Endothelial cell of umbilical vein (primary cell): Measurements from ENCODE around the gene NUP43. TPM values are rescaled to one million over a fixed set of nuclear protein-coding genes. Genes with fewer than 3 reads are reported as not detected.

Experiments used
- BruUV-seq: library from RNA; stranded (reverse); fragments of 400-500 nt; replicated peaks from 2 replicates; lab custom pipeline; 2021; lab: Mats Ljungman, UMichigan
- CTCF ChIA-PET: fragments of 300-600, 350-600 bp; sonication (Branson Sonifier 250); formaldehyde crosslinking; loops from one replicate; lab custom pipeline; 2021; ENCODE audit warnings: antibody characterized with exemption, inconsistent platforms; lab: Charles Lee
- POLR2A ChIA-PET: fragments of 300-600, 350-600 bp; sonication (Branson Sonifier 250); formaldehyde crosslinking; loops from one replicate; lab custom pipeline; 2021; ENCODE audit warnings: antibody characterized with exemption, inconsistent platforms; lab: Charles Lee
- DNase-seq: peaks from one replicate; pipeline ENCODE4 v3.0.0-alpha.2; 2011; ENCODE audit warnings: low read depth, low spot score
- FAIRE-seq: peaks from 2 replicates; lab custom pipeline; 2011; peaks lifted over from hg19 to GRCh38; lab: Jason Lieb, UNC
- H2AFZ ChIP-seq: 2 replicates; pipeline ENCODE4 v1.6.0; 2012; ENCODE audit warnings: low read depth, low read length, control low read depth, inconsistent platforms
- H3K27ac ChIP-seq: 2 replicates; pipeline ENCODE4 v1.5.1; 2011; ENCODE audit warnings: low read depth, mild to moderate bottlenecking, control low read depth, low read length, moderate library complexity; ENCODE audit not compliant: insufficient read depth
- H3K27me3 ChIP-seq, 2 experiments: 2 replicates each; pipeline versions ENCODE4 v1.6.0 to v1.6.1; 2011; ENCODE audit warnings: low read length in 2 of 2, mixed read lengths in 1 of 2; ENCODE audit not compliant: control insufficient read depth in 2 of 2, insufficient read depth in 2 of 2
- H3K36me3 ChIP-seq, 2 experiments: 2 replicates in 1 of 2; 3 replicates in 1 of 2; pipeline ENCODE4 v1.5.1; 2011; ENCODE audit warnings: low read length in 2 of 2, mild to moderate bottlenecking in 1 of 2, moderate library complexity in 1 of 2; ENCODE audit not compliant: control insufficient read depth in 2 of 2, insufficient read depth in 2 of 2; ENCODE audit errors: extremely low read depth in 1 of 2
- H3K4me1 ChIP-seq: 3 replicates; pipeline ENCODE4 v1.5.1; 2011; ENCODE audit warnings: mild to moderate bottlenecking, low read length; ENCODE audit not compliant: control insufficient read depth, insufficient read depth; ENCODE audit errors: extremely low read depth
- H3K4me2 ChIP-seq: 2 replicates; pipeline ENCODE4 v1.6.1; 2011; ENCODE audit warnings: low read length, control low read depth, mixed read lengths; ENCODE audit not compliant: insufficient read depth
- H3K4me3 ChIP-seq, 3 experiments: fragments of 200-600 bp in 1 of 3; sonication (generic), shearing (Covaris generic) in 1 of 3; replicated peaks in 1 of 3; 2 replicates each; pipeline ENCODE4 v1.5.1; 2011 to 2016; ENCODE audit warnings: control low read depth in 3 of 3, low read length in 3 of 3, mild to moderate bottlenecking in 2 of 3, inconsistent platforms in 1 of 3, low read depth in 1 of 3, moderate library complexity in 1 of 3; ENCODE audit not compliant: insufficient read depth in 1 of 3
- H3K79me2 ChIP-seq: 2 replicates; pipeline ENCODE4 v1.6.0; 2012; ENCODE audit warnings: low read length, inconsistent platforms; ENCODE audit not compliant: control insufficient read depth, insufficient read depth
- H3K9ac ChIP-seq: replicated peaks from 2 replicates; pipeline ENCODE3; 2011; ENCODE audit warnings: low read length, control low read depth; ENCODE audit not compliant: insufficient read depth; ENCODE audit errors: extremely low read depth
- H3K9me1 ChIP-seq: replicated peaks from 3 replicates; pipeline ENCODE4 v1.6.0; 2011; ENCODE audit warnings: mild to moderate bottlenecking, low read length; ENCODE audit not compliant: control insufficient read depth, insufficient read depth; ENCODE audit errors: extremely low read depth
- H3K9me3 ChIP-seq: replicated peaks from 2 replicates; pipeline ENCODE4 v1.5.1; 2012; ENCODE audit warnings: low read length, inconsistent platforms; ENCODE audit not compliant: control insufficient read depth, insufficient read depth
- H4K20me1 ChIP-seq: replicated peaks from 2 replicates; pipeline ENCODE3; 2011; ENCODE audit warnings: mild to moderate bottlenecking, low read length; ENCODE audit not compliant: control insufficient read depth, insufficient read depth; ENCODE audit errors: extremely low read depth
- FOS ChIP-seq: IDR thresholded peaks from 2 replicates; pipeline ENCODE4 v1.6.1; 2011; ENCODE audit warnings: mild to moderate bottlenecking, low read length, moderate library complexity, borderline replicate concordance; ENCODE audit not compliant: insufficient read depth
- GATA2 ChIP-seq: IDR thresholded peaks from 2 replicates; pipeline ENCODE4 v1.7.0; 2011; ENCODE audit warnings: low read depth, mild to moderate bottlenecking, moderate library complexity, mixed read lengths, low read length; ENCODE audit not compliant: insufficient read length, insufficient read depth
- JUN ChIP-seq: IDR thresholded peaks from 2 replicates; pipeline ENCODE4 v1.6.1; 2011; ENCODE audit warnings: borderline replicate concordance, low read depth; ENCODE audit not compliant: insufficient read length, insufficient read depth
- MYC ChIP-seq: IDR thresholded peaks from one replicate; pipeline ENCODE4 v1.6.1; 2011; ENCODE audit warnings: mild to moderate bottlenecking, low read depth, low read length
- POLR2A ChIP-seq: IDR thresholded peaks from 2 replicates; pipeline ENCODE4 v1.6.1; 2012; ENCODE audit warnings: low read depth, mild to moderate bottlenecking, control low read depth, low read length
- POLR2AphosphoS5 ChIP-seq: IDR thresholded peaks from 2 replicates; pipeline ENCODE4 v1.6.1; 2012; ENCODE audit warnings: low read depth, mild to moderate bottlenecking, control low read depth, low read length, moderate library complexity; ENCODE audit not compliant: insufficient read depth
- dilution Hi-C: fragments of 300-500 bp; cut with MboI; formaldehyde crosslinking; loops from one replicate; pipeline ENCODE4 v1.15.0; 2019; ENCODE audit warnings: low sequenced_read_pairs; ENCODE audit not compliant: extremely low pct_ligation_motif_present
- intact Hi-C: fragments of 100-400 bp; cut with micrococcal nuclease; formaldehyde crosslinking; loops from one replicate; pipeline ENCODE4 v1.10.0; 2022
- polyA plus RNA-seq, 4 experiments: library from polyadenylated mRNA; depleted of rRNA in 3 of 4; stranded (reverse) in 3 of 4; unstranded in 1 of 4; fragments of >200 nt; gene quantifications; 2 replicates each; pipeline versions ENCODE4 v1.2.1 to v1.2.3, GENCODE V29; 2011 to 2012; ENCODE audit warnings: missing spikeins in 1 of 4
- total RNA-seq: library from RNA; stranded (reverse); gene quantifications from 2 replicates; pipeline ENCODE4 v1.2.3, GENCODE V29; 2021
- TF ChIP-seq, protein P1 (sequence below), 2 donors: IDR thresholded peaks; 1 replicate in 1 of 2; 2 replicates in 1 of 2; pipeline ENCODE4 v1.5.1; 2011; ENCODE audit warnings: low read length in 2 of 2, mild to moderate bottlenecking in 2 of 2, moderate library complexity in 2 of 2, control low read depth in 1 of 2, inconsistent platforms in 1 of 2, low read depth in 1 of 2; ENCODE audit not compliant: insufficient read depth in 1 of 2; ENCODE audit errors: extremely low read depth in 1 of 2
- TF ChIP-seq, protein P2 (sequence below): IDR thresholded peaks from 2 replicates; pipeline ENCODE4 v1.6.1; 2011; ENCODE audit not compliant: insufficient read depth, insufficient read length

The NUP43 gene
- total and polyA plus RNA-seq, 2 donors (not counting 3 experiments of a cell fraction or from before 2014, with no cell fraction given) = 14.9 to 49.0 TPM

DNA sequence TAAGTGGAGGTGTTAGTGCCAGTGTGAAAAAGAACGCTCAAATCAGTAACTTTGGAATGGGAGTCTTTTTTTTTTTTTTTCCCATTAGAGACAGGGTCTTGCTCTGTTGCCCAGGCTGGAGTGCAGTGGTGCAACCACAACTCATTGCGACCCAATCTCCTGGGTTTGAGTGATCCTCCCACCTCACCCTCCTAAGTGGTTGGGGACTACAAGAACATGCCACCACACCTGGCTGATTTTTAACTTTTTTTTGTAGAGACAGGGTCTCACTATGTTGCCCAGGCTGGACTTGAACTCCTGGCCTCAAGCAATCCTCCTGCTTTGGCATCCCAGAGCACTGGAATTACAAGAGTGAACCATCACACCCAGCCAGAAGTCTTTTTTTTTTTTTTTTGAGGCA is 48.2 kb downstream of the NUP43 start:
- H2AFZ ChIP-seq = no peak overlapping the region
- no TSS peak for BruUV-seq
- peaks cover 0 to 5% of the 10 kb centered on the region in 2 experiments for H3K36me3 ChIP-seq
- intact Hi-C loops (no loop called here), dilution Hi-C loops (no loop called here)
- ChIA-PET CTCF (interaction anchor here (1.5 kb wide), 1 partner anchor 8 kb away, joined by 3 read pairs; no protein-coding TSS in a partner anchor), POLR2A (no interaction called here)
- H3K9me1 ChIP-seq = no peaks in the 10 kb centered on the region
- no peak for DNase-seq
- H3K9ac ChIP-seq = no peak overlapping the region
- H3K79me2 ChIP-seq = peaks cover 71% of the 10 kb centered on the region
- no peak overlapping the region for H3K4me3 ChIP-seq
- no peak overlapping the region for H3K4me2 ChIP-seq
- H3K9me3 ChIP-seq = no peaks in the 10 kb centered on the region
- peaks cover 2% of the 10 kb centered on the region for H4K20me1 ChIP-seq
- no peak for FAIRE-seq
- no peak overlapping the region for H3K27ac ChIP-seq
- H3K27me3 ChIP-seq = no peaks in the 10 kb centered on the region
- TF ChIP-seq GATA2 (no peak), POLR2AphosphoS5 (no peak), FOS (no peak), JUN (no peak), POLR2A (no peak), MYC (no peak)
- TF ChIP-seq, protein P1, sequence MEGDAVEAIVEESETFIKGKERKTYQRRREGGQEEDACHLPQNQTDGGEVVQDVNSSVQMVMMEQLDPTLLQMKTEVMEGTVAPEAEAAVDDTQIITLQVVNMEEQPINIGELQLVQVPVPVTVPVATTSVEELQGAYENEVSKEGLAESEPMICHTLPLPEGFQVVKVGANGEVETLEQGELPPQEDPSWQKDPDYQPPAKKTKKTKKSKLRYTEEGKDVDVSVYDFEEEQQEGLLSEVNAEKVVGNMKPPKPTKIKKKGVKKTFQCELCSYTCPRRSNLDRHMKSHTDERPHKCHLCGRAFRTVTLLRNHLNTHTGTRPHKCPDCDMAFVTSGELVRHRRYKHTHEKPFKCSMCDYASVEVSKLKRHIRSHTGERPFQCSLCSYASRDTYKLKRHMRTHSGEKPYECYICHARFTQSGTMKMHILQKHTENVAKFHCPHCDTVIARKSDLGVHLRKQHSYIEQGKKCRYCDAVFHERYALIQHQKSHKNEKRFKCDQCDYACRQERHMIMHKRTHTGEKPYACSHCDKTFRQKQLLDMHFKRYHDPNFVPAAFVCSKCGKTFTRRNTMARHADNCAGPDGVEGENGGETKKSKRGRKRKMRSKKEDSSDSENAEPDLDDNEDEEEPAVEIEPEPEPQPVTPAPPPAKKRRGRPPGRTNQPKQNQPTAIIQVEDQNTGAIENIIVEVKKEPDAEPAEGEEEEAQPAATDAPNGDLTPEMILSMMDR (IDR thresholded peaks at IDR 0.05; ENCODE audit: extremely low read depth in 1 of 2, insufficient read depth in 1 of 2, low read depth in 1 of 2, low read length in 2 of 2) = no peak
- TF ChIP-seq, protein P2, sequence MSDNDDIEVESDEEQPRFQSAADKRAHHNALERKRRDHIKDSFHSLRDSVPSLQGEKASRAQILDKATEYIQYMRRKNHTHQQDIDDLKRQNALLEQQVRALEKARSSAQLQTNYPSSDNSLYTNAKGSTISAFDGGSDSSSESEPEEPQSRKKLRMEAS = no peak
- H3K4me1 ChIP-seq = no peaks in the 10 kb centered on the region
